Measurements from ENCODE around the gene EME2. TPM values are rescaled to one million over a fixed set of nuclear protein-coding genes. Genes with fewer than 3 reads are reported as not detected.

Gene EME2
- total and polyA plus RNA-seq, 4 donors = 1.6 to 23.7 (median 18.2) TPM

GRCh38 chr16:1778200-1779179 lies 5.9 kb downstream of the EME2 start:
- Histone ChIP-seq H3K36me3 (ENCODE audit: control insufficient read depth in 1 of 2, insufficient read depth in 2 of 2, low read length in 1 of 2) (peaks cover 0 to 7% of the 10 kb centered on the region in 2 donors), H3K9me3 (ENCODE audit: control insufficient read depth, low read length) (no peaks in the 10 kb centered on the region), H3K4me1 (ENCODE audit: control insufficient read depth in 1 of 2, insufficient read depth in 2 of 2, low read length in 2 of 2) (no peaks in the 10 kb centered on the region), H3K4me3 (ENCODE audit: low read length in 2 of 2) (no peak overlapping the region), H3K27ac (ENCODE audit: low read depth in 1 of 2, low read length in 2 of 2) (no peak overlapping the region), H3K27me3 (ENCODE audit: control insufficient read depth in 1 of 2, insufficient read depth in 2 of 2, low read length in 1 of 2) (no peaks in the 10 kb centered on the region)
- no peak for ATAC-seq (ENCODE audit: low FRiP score)
- 81% methylated on average over 34 of the region's 34 CpGs for WGBS, 2 donors
- DNase-seq = peak in 1 of 2 donors; percentile 47
- intact Hi-C loops (cut with DNase I) = no loop called here

DNA sequence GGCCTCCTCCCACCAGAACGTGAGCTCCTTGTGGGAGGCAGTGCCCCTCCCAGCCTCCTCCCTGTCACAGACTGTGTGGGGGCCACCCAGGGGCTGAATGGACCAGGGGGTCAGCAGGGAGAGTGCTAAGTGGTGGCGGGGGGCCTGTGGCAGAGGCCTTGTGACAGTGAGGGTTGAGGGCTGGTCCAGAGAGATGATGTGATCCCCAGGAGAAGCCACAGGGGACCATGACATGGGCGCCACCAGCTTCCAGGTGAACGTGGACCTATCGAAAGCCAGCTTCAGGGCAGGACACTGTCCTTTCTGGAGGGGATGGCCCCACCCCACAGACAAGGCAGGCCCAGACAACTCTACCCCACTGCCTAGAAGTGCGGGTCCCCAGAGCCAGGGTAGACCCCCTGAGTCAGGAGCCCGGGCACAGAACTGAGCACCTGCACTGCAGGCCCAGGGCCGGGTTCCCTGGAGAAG lies 6.7 kb downstream of the EME2 start:
- Histone ChIP-seq H3K36me3 (ENCODE audit: control insufficient read depth in 1 of 2, insufficient read depth in 2 of 2, low read length in 1 of 2) (peaks cover 0 to 7% of the 10 kb centered on the region in 2 donors), H3K9me3 (ENCODE audit: control insufficient read depth, low read length) (no peaks in the 10 kb centered on the region), H3K27me3 (ENCODE audit: control insufficient read depth in 1 of 2, insufficient read depth in 2 of 2, low read length in 1 of 2) (no peaks in the 10 kb centered on the region), H3K4me1 (ENCODE audit: control insufficient read depth in 1 of 2, insufficient read depth in 2 of 2, low read length in 2 of 2) (no peaks in the 10 kb centered on the region), H3K27ac (ENCODE audit: low read depth in 1 of 2, low read length in 2 of 2) (no peak overlapping the region), H3K4me3 (ENCODE audit: low read length in 2 of 2) (no peak overlapping the region)
- 77 to 79% methylated on average over 8 of the region's 8 CpGs for WGBS, 2 donors
- intact Hi-C loops (cut with DNase I) = no loop called here
- DNase-seq (no peak), ATAC-seq (ENCODE audit: low FRiP score) (no peak)

- ATAC-seq (ENCODE audit: low FRiP score) = no peak
- DNase-seq = peak in 1 of 2 donors; percentile 38
- intact Hi-C loops (cut with DNase I) = loop anchor here in 1 of 2 donors (5.0 kb wide), 2 partner anchors 47 to 473 kb away; partner anchors contain the start of genes FAHD1, HAGH and UBE2I
- H3K9me3 ChIP-seq (ENCODE audit: control insufficient read depth, low read length) = no peaks in the 10 kb centered on the region
- no peak overlapping the region for H3K27ac ChIP-seq (ENCODE audit: low read depth in 1 of 2, low read length in 2 of 2)
- no peaks in the 10 kb centered on the region for H3K4me1 ChIP-seq (ENCODE audit: control insufficient read depth in 1 of 2, insufficient read depth in 2 of 2, low read length in 2 of 2)
- no peaks in the 10 kb centered on the region for H3K27me3 ChIP-seq (ENCODE audit: control insufficient read depth in 1 of 2, insufficient read depth in 2 of 2, low read length in 1 of 2)
- H3K36me3 ChIP-seq (ENCODE audit: control insufficient read depth in 1 of 2, insufficient read depth in 2 of 2, low read length in 1 of 2) = peaks cover 0 to 7% of the 10 kb centered on the region in 2 donors
- WGBS, 2 donors = 75 to 79% methylated on average over 25 to 27 of the region's 27 CpGs
- no peak overlapping the region for H3K4me3 ChIP-seq (ENCODE audit: low read length in 2 of 2)
These were observed 7.4 kb downstream of the EME2 start for GRCh38 chr16:1779741-1780676.

- DNase-seq (peak in 1 of 2 donors; percentile 24), ATAC-seq (ENCODE audit: low FRiP score) (no peak)
- 67 to 69% methylated on average over 6 of the region's 6 CpGs for whole genome bisulfite sequencing, 2 donors
- no peak overlapping the region for H3K27ac ChIP-seq (ENCODE audit: low read depth in 1 of 2, low read length in 2 of 2)
- no peaks in the 10 kb centered on the region for H3K27me3 ChIP-seq (ENCODE audit: control insufficient read depth in 1 of 2, insufficient read depth in 2 of 2, low read length in 1 of 2)
- no peaks in the 10 kb centered on the region for H3K4me1 ChIP-seq (ENCODE audit: control insufficient read depth in 1 of 2, insufficient read depth in 2 of 2, low read length in 2 of 2)
- H3K4me3 ChIP-seq (ENCODE audit: low read length in 2 of 2) = no peak overlapping the region
- intact Hi-C loops (cut with DNase I) = loop anchor here in 1 of 2 donors (5.0 kb wide), 2 partner anchors 47 to 473 kb away; partner anchors contain the start of genes FAHD1, HAGH and UBE2I
- peaks cover 0 to 7% of the 10 kb centered on the region in 2 donors for H3K36me3 ChIP-seq (ENCODE audit: control insufficient read depth in 1 of 2, insufficient read depth in 2 of 2, low read length in 1 of 2)
- H3K9me3 ChIP-seq (ENCODE audit: control insufficient read depth, low read length) = no peaks in the 10 kb centered on the region
These were observed 8.1 kb downstream of the EME2 start for GRCh38 chr16:1780677-1781072.

GRCh38 chr16:1781254-1781653 lies 8.6 kb downstream of the EME2 start:
- H3K4me3 ChIP-seq (ENCODE audit: low read length in 2 of 2) = peak overlapping the region in 1 of 2 donors; percentile 77
- intact Hi-C loops (cut with DNase I) = loop anchor here in 1 of 2 donors (5.0 kb wide), 2 partner anchors 46 to 474 kb away; partner anchors contain the start of genes FAHD1, HAGH and UBE2I
- no peak overlapping the region for H3K27ac ChIP-seq (ENCODE audit: low read depth in 1 of 2, low read length in 2 of 2)
- H3K9me3 ChIP-seq (ENCODE audit: control insufficient read depth, low read length) = no peaks in the 10 kb centered on the region
- H3K27me3 ChIP-seq (ENCODE audit: control insufficient read depth in 1 of 2, insufficient read depth in 2 of 2, low read length in 1 of 2) = no peaks in the 10 kb centered on the region
- DNase-seq (peak in 1 of 2 donors; percentile 50), ATAC-seq (ENCODE audit: low FRiP score) (no peak)
- WGBS, 2 donors = 58 to 59% methylated on average over 20 of the region's 20 CpGs
- H3K4me1 ChIP-seq (ENCODE audit: control insufficient read depth in 1 of 2, insufficient read depth in 2 of 2, low read length in 2 of 2) = no peaks in the 10 kb centered on the region
- H3K36me3 ChIP-seq (ENCODE audit: control insufficient read depth in 1 of 2, insufficient read depth in 2 of 2, low read length in 1 of 2) = peaks cover 0 to 7% of the 10 kb centered on the region in 2 donors

- peaks cover 0 to 5% of the 10 kb centered on the region in 2 donors for H3K36me3 ChIP-seq (ENCODE audit: control insufficient read depth in 1 of 2, insufficient read depth in 2 of 2, low read length in 1 of 2)
- DNase-seq (peak in 1 of 2 donors; percentile 64), ATAC-seq (ENCODE audit: low FRiP score) (peak; percentile 6)
- H3K4me1 ChIP-seq (ENCODE audit: control insufficient read depth in 1 of 2, insufficient read depth in 2 of 2, low read length in 2 of 2) = no peaks in the 10 kb centered on the region
- 1% methylated on average over 50 to 70 of the region's 70 CpGs for whole genome bisulfite sequencing, 2 donors
- H3K4me3 ChIP-seq (ENCODE audit: low read length in 2 of 2) = peak overlapping the region; percentile 68 to 77
- intact Hi-C loops (cut with DNase I) = loop anchor here in 1 of 2 donors (5.0 kb wide), 2 partner anchors 45 to 475 kb away; partner anchors contain the start of genes FAHD1, HAGH and UBE2I
- no peaks in the 10 kb centered on the region for H3K27me3 ChIP-seq (ENCODE audit: control insufficient read depth in 1 of 2, insufficient read depth in 2 of 2, low read length in 1 of 2)
- no peaks in the 10 kb centered on the region for H3K9me3 ChIP-seq (ENCODE audit: control insufficient read depth, low read length)
- H3K27ac ChIP-seq (ENCODE audit: low read depth in 1 of 2, low read length in 2 of 2) = peak overlapping the region in 1 of 2 donors; percentile 34
These were observed 9.3 kb downstream of the EME2 start for GRCh38 chr16:1781758-1782407.

- intact Hi-C loops (cut with DNase I) = loop anchor here in 1 of 2 donors (5.0 kb wide), 2 partner anchors 45 to 475 kb away; partner anchors contain the start of genes FAHD1, HAGH and UBE2I
- DNase-seq (peak; percentile 100), ATAC-seq (ENCODE audit: low FRiP score) (peak; percentile 96)
- no peaks in the 10 kb centered on the region for H3K9me3 ChIP-seq (ENCODE audit: control insufficient read depth, low read length)
- WGBS, 2 donors = 0% methylated on average over 69 to 102 of the region's 102 CpGs
- H3K4me1 ChIP-seq (ENCODE audit: control insufficient read depth in 1 of 2, insufficient read depth in 2 of 2, low read length in 2 of 2) = no peaks in the 10 kb centered on the region
- H3K27me3 ChIP-seq (ENCODE audit: control insufficient read depth in 1 of 2, insufficient read depth in 2 of 2, low read length in 1 of 2) = no peaks in the 10 kb centered on the region
- H3K36me3 ChIP-seq (ENCODE audit: control insufficient read depth in 1 of 2, insufficient read depth in 2 of 2, low read length in 1 of 2) = no peaks in the 10 kb centered on the region
- H3K4me3 ChIP-seq (ENCODE audit: low read length in 2 of 2) = peak within 1 kb of the TSS; percentile 77 to 81
- H3K27ac ChIP-seq (ENCODE audit: low read depth in 1 of 2, low read length in 2 of 2) = peak within 1 kb of the TSS in 1 of 2 donors; percentile 53
These were observed 10.0 kb downstream of the EME2 start, which contains the start of the genes NUBP2 and SPSB3 for GRCh38 chr16:1782408-1783264. TSS of gene NUBP2 (plus strand) at chr16:1782960. CDS start at chr16:1783021, 61 bp downstream. TSS of gene SPSB3 (minus strand) at chr16:1782571. CDS start at chr16:1781483, 1,088 bp downstream.
